Kidney (tissue), 14 donors: ENCODE results near the gene MAD1L1. TPM values are rescaled to one million over a fixed set of nuclear protein-coding genes. Genes with fewer than 3 reads are reported as not detected.
A peak's percentile ranks its signal among the peaks of the same experiment; 100 is the strongest.

Experiments
- DNase-seq, 5 donors: peaks; one replicate each; pipeline ENCODE4 v3.0.0-alpha.2; 2013 to 2020
- FAIRE-seq: peaks from 2 replicates; lab custom pipeline; 2012; peaks lifted over from hg19 to GRCh38; lab: Jason Lieb, UNC
- H3K27ac ChIP-seq, 2 donors: one replicate each; pipeline ENCODE4 v1.7.0; 2013; ENCODE audit warnings: low read depth in 2 of 2, low read length in 2 of 2, inconsistent platforms in 1 of 2
- H3K27me3 ChIP-seq: one replicate; pipeline ENCODE4 v1.7.1; 2013; ENCODE audit warnings: low read length, inconsistent platforms; ENCODE audit not compliant: control insufficient read depth, insufficient read depth
- H3K36me3 ChIP-seq, 3 donors: one replicate each; pipeline versions ENCODE4 v1.7.0 to v1.7.1; 2013; ENCODE audit warnings: low read length in 3 of 3, control low read depth in 1 of 3, inconsistent platforms in 1 of 3; ENCODE audit not compliant: insufficient read depth in 3 of 3, control insufficient read depth in 2 of 3
- H3K4me1 ChIP-seq, 3 donors: one replicate each; pipeline versions ENCODE4 v1.7.0 to v1.7.1; 2013; ENCODE audit warnings: low read length in 3 of 3, inconsistent platforms in 1 of 3, low read depth in 1 of 3; ENCODE audit not compliant: control insufficient read depth in 2 of 3, insufficient read depth in 2 of 3
- H3K4me3 ChIP-seq, 3 donors: one replicate each; pipeline versions ENCODE4 v1.7.0 to v1.8.1; 2013; ENCODE audit warnings: low read length in 3 of 3, control low read depth in 1 of 3, inconsistent platforms in 1 of 3
- H3K9ac ChIP-seq, 3 donors: one replicate each; pipeline versions ENCODE4 v1.7.0 to v1.7.1; 2013; ENCODE audit warnings: low read length in 3 of 3, control low read depth in 1 of 3, inconsistent platforms in 1 of 3
- H3K9me3 ChIP-seq, 3 donors: one replicate each; pipeline versions ENCODE4 v1.7.0 to v1.7.1; 2013; ENCODE audit warnings: low read length in 3 of 3, control low read depth in 1 of 3, inconsistent platforms in 1 of 3; ENCODE audit not compliant: control insufficient read depth in 2 of 3, insufficient read depth in 1 of 3
- CTCF ChIP-seq: IDR thresholded peaks from 3 replicates; pipeline ENCODE4 v1.5.1; 2012; ENCODE audit warnings: mild to moderate bottlenecking, moderate library complexity, borderline replicate concordance; ENCODE audit not compliant: insufficient read depth; ENCODE audit errors: extremely low read depth
- intact Hi-C: fragments of 100-400 bp; cut with DNase I; formaldehyde crosslinking; loops from one replicate; pipeline ENCODE4 v1.11.1; 2022
- polyA plus RNA-seq: library from polyadenylated mRNA; stranded (reverse); fragments of 350-450 nt; fragmentation: Illumina TruSeq; extraction: RNeasy Lipid Tissue Mini Kit (QIAGEN cat#74804); gene quantifications from one replicate; pipeline ENCODE4 v1.2.3, GENCODE V29; 2014; ENCODE audit warnings: low read depth, low replicate concordance; ENCODE audit not compliant: insufficient read depth
- total RNA-seq: library from RNA; stranded (reverse); fragmentation: NEBNext Ultra II Directional; extraction: Animal tissue kit (Norgen Biotek cat#: 25700); gene quantifications from one replicate; pipeline ENCODE4 v1.2.1, GENCODE V29; 2021
- donor health status: control.
- donor health status: control.
- donor health status: control.
- donor health status: control.
- donor health status: control.
- donor health status: DM: yes; HTN: yes; CAD: no.
- donor health status: Normal renal cell carcinoma (clear cell type).

The MAD1L1 gene
- total and polyA plus RNA-seq, 2 donors from 2014 or later, result 33.2 to 45.2 TPM

DNA sequence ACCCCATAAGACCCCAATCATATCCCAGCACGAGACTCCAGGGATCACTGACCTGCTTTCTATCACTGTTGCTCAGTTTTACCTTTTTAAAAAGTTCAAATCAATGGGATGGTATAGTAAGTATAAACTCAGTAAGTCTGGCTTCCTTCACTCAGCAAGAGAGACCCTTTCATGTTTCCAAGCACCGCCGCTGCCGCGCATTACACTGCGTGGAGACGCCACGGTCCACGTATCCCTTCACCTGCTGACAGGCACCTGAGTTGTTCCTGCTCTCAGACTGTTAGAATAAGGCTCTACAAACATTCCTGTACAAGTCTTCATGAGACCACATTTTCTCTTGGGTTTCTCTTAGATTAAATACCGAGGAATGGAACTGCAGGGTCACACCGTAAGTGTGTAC is 28.3 kb downstream of the MAD1L1 start:
- FAIRE-seq, result no peak
- no peaks in the 10 kb centered on the region for H3K9me3 ChIP-seq
- no peak overlapping the region for H3K4me3 ChIP-seq
- H3K27ac ChIP-seq, result no peak overlapping the region
- DNase-seq, result peak in 2 of 5 donors; percentile 19 to 35
- no peak for TF ChIP-seq CTCF
- H3K27me3 ChIP-seq, result no peaks in the 10 kb centered on the region
- peaks cover 2 to 8% (median 4%) of the 10 kb centered on the region in 3 donors for H3K36me3 ChIP-seq
- intact Hi-C loops, result loop anchor here (10.0 kb wide), 1 partner anchor 620 kb away; no protein-coding TSS in a partner anchor
- peaks cover 0 to 3% (median 0%) of the 10 kb centered on the region in 3 donors for H3K4me1 ChIP-seq
- H3K9ac ChIP-seq, result no peak overlapping the region

GRCh38 chr7:2203766-2204300 is 28.9 kb downstream of the MAD1L1 start:
- intact Hi-C loops, result loop anchor here (10.0 kb wide), 1 partner anchor 619 kb away; no protein-coding TSS in a partner anchor
- Histone ChIP-seq H3K4me1 (peaks cover 0 to 3% (median 0%) of the 10 kb centered on the region in 3 donors), H3K4me3 (no peak overlapping the region), H3K36me3 (peaks cover 2 to 8% (median 4%) of the 10 kb centered on the region in 3 donors), H3K9me3 (no peaks in the 10 kb centered on the region), H3K9ac (no peak overlapping the region), H3K27ac (no peak overlapping the region), H3K27me3 (no peaks in the 10 kb centered on the region)
- no peak for FAIRE-seq
- TF ChIP-seq CTCF, result no peak
- peak in 3 of 5 donors; percentile 26 to 66 (median 42) for DNase-seq

DNA sequence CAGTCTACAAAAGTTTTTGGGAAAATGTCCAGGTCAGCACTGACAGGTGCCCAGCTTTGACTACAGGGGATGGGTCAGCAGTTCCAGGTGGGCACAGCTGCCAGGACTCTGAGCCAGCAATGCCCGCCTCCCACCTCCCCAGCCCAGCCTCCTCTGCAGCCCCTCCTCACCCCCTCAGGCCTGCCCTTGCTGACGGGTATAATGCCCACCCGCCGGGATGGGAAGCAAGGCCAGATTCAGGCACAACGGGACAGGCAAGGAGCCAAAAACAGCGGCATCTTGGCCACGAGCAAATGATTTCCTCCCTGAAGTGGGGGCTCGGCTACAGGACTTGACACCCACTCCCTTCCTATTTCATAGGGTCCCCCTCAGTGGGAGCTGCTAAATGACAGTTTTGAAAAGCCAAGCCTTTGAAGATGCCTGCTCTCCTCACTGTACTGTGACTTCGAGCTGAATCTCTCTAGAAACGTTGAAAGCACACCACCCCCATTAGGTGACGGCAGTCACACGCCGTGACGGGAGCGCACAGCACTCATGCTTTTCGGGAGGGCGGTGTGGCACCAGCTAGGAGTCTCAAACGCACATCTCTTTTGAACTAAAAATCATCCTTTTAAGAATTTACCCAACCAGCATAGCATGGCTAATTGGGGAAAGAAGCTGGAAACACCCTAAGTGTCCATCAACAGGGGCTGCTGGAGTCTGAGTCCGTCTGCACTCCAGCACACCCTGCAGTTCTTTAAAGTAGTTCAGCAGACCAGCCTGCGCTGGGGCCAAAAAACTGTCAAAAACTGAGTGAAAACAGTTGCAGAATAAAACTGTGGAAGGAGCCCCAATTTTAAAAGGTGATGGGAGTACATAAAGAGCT is 29.6 kb downstream of the MAD1L1 start:
- no peak for TF ChIP-seq CTCF
- H3K9ac ChIP-seq, result no peak overlapping the region
- intact Hi-C loops, result loop anchor here (10.0 kb wide), 1 partner anchor 618 kb away; no protein-coding TSS in a partner anchor
- peaks cover 0 to 3% (median 0%) of the 10 kb centered on the region in 3 donors for H3K4me1 ChIP-seq
- no peak overlapping the region for H3K4me3 ChIP-seq
- no peak for FAIRE-seq
- no peaks in the 10 kb centered on the region for H3K27me3 ChIP-seq
- no peak overlapping the region for H3K27ac ChIP-seq
- peaks cover under 1 to 8% (median 2%) of the 10 kb centered on the region in 3 donors for H3K36me3 ChIP-seq
- peak in 4 of 5 donors; percentile 43 to 70 (median 52) for DNase-seq
- H3K9me3 ChIP-seq, result no peaks in the 10 kb centered on the region
